Vagina (tissue), 2 donors: ENCODE results near the gene SMURF2. TPM values are rescaled to one million over a fixed set of nuclear protein-coding genes. Genes with fewer than 3 reads are reported as not detected.

Experiments
- DNase-seq, 2 donors: peaks; one replicate each; pipeline ENCODE4 v3.0.0-alpha.2; 2017; ENCODE audit errors: extremely low spot score in 2 of 2
- H3K27ac ChIP-seq: fragments of 200-600 bp; sonication (generic); one replicate; pipeline ENCODE4 v1.5.1; 2019
- H3K27me3 ChIP-seq: fragments of 200-600 bp; sonication (generic); one replicate; pipeline ENCODE4 v1.5.1; 2019
- H3K36me3 ChIP-seq, 2 donors: fragments of 200-600 bp; sonication (generic); one replicate each; pipeline ENCODE4 v1.5.1; 2017 to 2019
- H3K4me1 ChIP-seq: fragments of 200-600 bp; sonication (generic); one replicate; pipeline ENCODE4 v1.5.1; 2019
- H3K4me3 ChIP-seq, 2 donors: fragments of 200-600 bp; sonication (generic); 1 replicate in 1 of 2; 2 replicates in 1 of 2; pipeline ENCODE4 v1.5.1; 2016 to 2019
- H3K9me3 ChIP-seq: fragments of 200-600 bp; sonication (generic); one replicate; pipeline ENCODE4 v1.5.1; 2019
- POLR2A ChIP-seq, 2 donors: fragments of 450-650 bp; IDR thresholded peaks; one replicate each; pipeline ENCODE4 v1.6.1; 2017; ENCODE audit warnings: antibody characterized with exemption in 2 of 2, mild to moderate bottlenecking in 2 of 2, moderate library complexity in 2 of 2
- POLR2AphosphoS5 ChIP-seq, 2 donors: sonication (generic); formaldehyde crosslinking; IDR thresholded peaks; one replicate each; pipeline ENCODE4 v1.9.0; 2017; ENCODE audit warnings: antibody characterized with exemption in 2 of 2, mild to moderate bottlenecking in 2 of 2, low read depth in 1 of 2; ENCODE audit not compliant: insufficient read depth in 1 of 2
- intact Hi-C: fragments of 100-400 bp; cut with DNase I; formaldehyde crosslinking; loops from one replicate; pipeline ENCODE4 v1.15.1; 2023
- total RNA-seq: library from RNA; depleted of rRNA; stranded (reverse); fragments of >200 nt; gene quantifications from one replicate; pipeline ENCODE4 v1.2.3, GENCODE V29; 2016
- TF ChIP-seq, protein P1 (sequence below), 3 experiments: fragments of 450-650 bp in 2 of 3; fragments of 200-600 bp in 1 of 3; sonication (generic) in 1 of 3; IDR thresholded peaks; one replicate each; pipeline ENCODE4 v1.5.1; 2017 to 2019; ENCODE audit warnings: antibody characterized with exemption in 3 of 3, mild to moderate bottlenecking in 2 of 3, moderate library complexity in 2 of 3

Gene SMURF2
- total RNA-seq, 1 donor from 2014 or later: 19.9 TPM

DNA sequence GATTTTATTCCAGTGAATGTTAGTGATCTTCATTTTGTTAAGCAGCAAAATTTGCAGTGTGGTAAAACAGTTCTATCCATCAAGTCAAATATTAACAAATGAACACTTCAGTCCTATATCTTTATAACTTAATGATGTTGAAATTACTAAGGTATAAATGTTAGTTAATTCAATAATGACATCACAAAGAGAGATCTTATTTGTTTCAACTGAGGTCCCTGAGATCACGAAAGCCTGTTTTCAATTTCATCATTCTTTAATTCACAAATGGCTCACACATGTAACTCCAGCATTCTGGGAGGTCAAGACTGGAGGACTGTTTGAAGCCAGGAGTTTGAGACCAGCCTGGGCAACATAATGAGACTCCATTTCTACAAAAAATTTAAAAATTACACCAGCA lies 13.9 kb downstream of the SMURF2 start:
- no peak for DNase-seq
- intact Hi-C loops: no loop called here
- Histone ChIP-seq H3K9me3 (no peaks in the 10 kb centered on the region), H3K27ac (no peak overlapping the region), H3K4me3 (no peak overlapping the region), H3K36me3 (no peaks in the 10 kb centered on the region), H3K4me1 (peaks cover 5% of the 10 kb centered on the region), H3K27me3 (no peaks in the 10 kb centered on the region)
- TF ChIP-seq POLR2AphosphoS5 (IDR thresholded peaks at IDR 0.05; ENCODE audit: insufficient read depth in 1 of 2, low read depth in 1 of 2) (no peak), POLR2A (IDR thresholded peaks at IDR 0.05) (no peak)
- TF ChIP-seq, protein P1, sequence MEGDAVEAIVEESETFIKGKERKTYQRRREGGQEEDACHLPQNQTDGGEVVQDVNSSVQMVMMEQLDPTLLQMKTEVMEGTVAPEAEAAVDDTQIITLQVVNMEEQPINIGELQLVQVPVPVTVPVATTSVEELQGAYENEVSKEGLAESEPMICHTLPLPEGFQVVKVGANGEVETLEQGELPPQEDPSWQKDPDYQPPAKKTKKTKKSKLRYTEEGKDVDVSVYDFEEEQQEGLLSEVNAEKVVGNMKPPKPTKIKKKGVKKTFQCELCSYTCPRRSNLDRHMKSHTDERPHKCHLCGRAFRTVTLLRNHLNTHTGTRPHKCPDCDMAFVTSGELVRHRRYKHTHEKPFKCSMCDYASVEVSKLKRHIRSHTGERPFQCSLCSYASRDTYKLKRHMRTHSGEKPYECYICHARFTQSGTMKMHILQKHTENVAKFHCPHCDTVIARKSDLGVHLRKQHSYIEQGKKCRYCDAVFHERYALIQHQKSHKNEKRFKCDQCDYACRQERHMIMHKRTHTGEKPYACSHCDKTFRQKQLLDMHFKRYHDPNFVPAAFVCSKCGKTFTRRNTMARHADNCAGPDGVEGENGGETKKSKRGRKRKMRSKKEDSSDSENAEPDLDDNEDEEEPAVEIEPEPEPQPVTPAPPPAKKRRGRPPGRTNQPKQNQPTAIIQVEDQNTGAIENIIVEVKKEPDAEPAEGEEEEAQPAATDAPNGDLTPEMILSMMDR (IDR thresholded peaks at IDR 0.05): no peak

DNA sequence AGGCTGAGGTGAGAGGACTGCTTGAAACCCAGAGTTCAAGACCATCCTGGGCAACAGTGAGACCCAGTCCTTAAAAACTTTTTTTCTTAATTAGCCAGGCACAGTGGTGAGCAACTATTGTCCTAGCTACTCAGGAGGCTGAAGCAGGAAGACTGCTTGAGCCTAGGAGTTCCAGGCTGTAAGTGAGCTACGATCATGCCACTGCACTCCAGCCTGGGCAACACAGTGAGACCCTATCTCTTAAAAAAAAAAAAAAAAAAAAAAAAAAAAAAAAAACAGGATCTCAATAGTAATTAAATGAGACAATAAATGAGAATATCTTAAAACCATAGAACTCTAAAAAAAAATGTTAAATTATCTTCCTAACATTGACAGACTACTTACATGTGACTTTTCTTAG lies 14.3 kb downstream of the SMURF2 start:
- peaks cover under 1% of the 10 kb centered on the region for H3K4me1 ChIP-seq
- H3K27me3 ChIP-seq: no peaks in the 10 kb centered on the region
- H3K36me3 ChIP-seq: no peaks in the 10 kb centered on the region
- DNase-seq: no peak
- no peaks in the 10 kb centered on the region for H3K9me3 ChIP-seq
- no peak overlapping the region for H3K4me3 ChIP-seq
- TF ChIP-seq POLR2AphosphoS5 (IDR thresholded peaks at IDR 0.05; ENCODE audit: insufficient read depth in 1 of 2, low read depth in 1 of 2) (no peak), POLR2A (IDR thresholded peaks at IDR 0.05) (no peak)
- TF ChIP-seq, protein P1 (IDR thresholded peaks at IDR 0.05): no peak
- no peak overlapping the region for H3K27ac ChIP-seq
- intact Hi-C loops: no loop called here

- H3K27ac ChIP-seq: no peak overlapping the region
- H3K9me3 ChIP-seq: no peaks in the 10 kb centered on the region
- TF ChIP-seq, protein P1 (IDR thresholded peaks at IDR 0.05): no peak
- no peak for TF ChIP-seq POLR2AphosphoS5 (IDR thresholded peaks at IDR 0.05; ENCODE audit: insufficient read depth in 1 of 2, low read depth in 1 of 2)
- TF ChIP-seq POLR2A (IDR thresholded peaks at IDR 0.05): no peak
- H3K4me3 ChIP-seq: no peak overlapping the region
- intact Hi-C loops: no loop called here
- DNase-seq: no peak
- no peaks in the 10 kb centered on the region for H3K36me3 ChIP-seq
- H3K27me3 ChIP-seq: no peaks in the 10 kb centered on the region
- peaks cover 27% of the 10 kb centered on the region for H3K4me1 ChIP-seq
Observed at GRCh38 chr17:64639516-64639915, 22.6 kb downstream of the SMURF2 start.

GRCh38 chr17:64638552-64639203 lies 23.4 kb downstream of the SMURF2 start:
- peaks cover 35% of the 10 kb centered on the region for H3K4me1 ChIP-seq
- intact Hi-C loops: no loop called here
- TF ChIP-seq, protein P1 (IDR thresholded peaks at IDR 0.05): no peak
- TF ChIP-seq POLR2A (IDR thresholded peaks at IDR 0.05) (no peak), POLR2AphosphoS5 (IDR thresholded peaks at IDR 0.05; ENCODE audit: insufficient read depth in 1 of 2, low read depth in 1 of 2) (no peak)

DNA sequence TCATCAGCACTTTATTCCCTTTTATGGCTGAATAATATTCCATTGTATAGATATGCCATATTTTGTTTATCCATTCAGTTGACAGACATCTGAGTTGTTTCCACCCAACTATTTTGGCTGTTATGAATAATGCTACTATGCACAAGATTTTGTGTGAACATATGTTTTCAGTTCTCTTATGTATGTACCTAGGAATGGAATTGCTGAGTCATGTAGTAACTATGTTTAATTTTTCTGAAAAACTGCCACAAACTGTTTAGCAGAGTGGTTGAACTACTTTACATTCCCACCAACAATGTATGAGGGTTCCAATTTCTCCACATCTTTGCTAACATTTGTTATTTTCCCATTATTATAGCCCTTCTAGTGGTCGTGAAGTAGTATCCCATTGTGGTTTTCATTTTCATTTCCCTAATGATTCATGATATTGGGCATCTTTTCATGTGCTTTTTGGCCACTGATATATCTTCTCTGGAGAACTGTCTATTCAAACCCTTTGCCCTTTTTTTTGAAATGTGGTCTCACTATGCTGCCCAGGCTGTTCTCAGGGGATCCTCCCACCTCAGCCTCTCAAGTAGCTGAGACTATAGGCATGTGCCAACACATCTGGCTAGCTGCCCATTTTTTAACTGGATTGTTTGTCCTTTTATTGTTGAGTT lies 26.3 kb downstream of the SMURF2 start:
- no peak for DNase-seq
- H3K27me3 ChIP-seq: no peaks in the 10 kb centered on the region
- H3K4me3 ChIP-seq: no peak overlapping the region
- no peaks in the 10 kb centered on the region for H3K9me3 ChIP-seq
- intact Hi-C loops: no loop called here
- peaks cover 51% of the 10 kb centered on the region for H3K4me1 ChIP-seq
- no peaks in the 10 kb centered on the region for H3K36me3 ChIP-seq
- H3K27ac ChIP-seq: no peak overlapping the region
- TF ChIP-seq POLR2A (IDR thresholded peaks at IDR 0.05) (no peak), POLR2AphosphoS5 (IDR thresholded peaks at IDR 0.05; ENCODE audit: insufficient read depth in 1 of 2, low read depth in 1 of 2) (no peak)
- TF ChIP-seq, protein P1 (IDR thresholded peaks at IDR 0.05): no peak

More at GRCh38 chr17:64638552-64639203, 23.4 kb downstream of the SMURF2 start:
- H3K4me3 ChIP-seq: no peak overlapping the region
- DNase-seq: no peak
- H3K27me3 ChIP-seq: no peaks in the 10 kb centered on the region
- H3K27ac ChIP-seq: no peak overlapping the region
- H3K9me3 ChIP-seq: no peaks in the 10 kb centered on the region
- H3K36me3 ChIP-seq: no peaks in the 10 kb centered on the region
